ENCODE measurements around the gene OBSCN.

The OBSCN gene

GRCh38 chr1:228181645-228182034 is 26.2 kb upstream of the OBSCN start:
- in situ Hi-C loops (cut with HindIII; ENCODE audit: low sequenced_read_pairs) = no loop called here

DNA sequence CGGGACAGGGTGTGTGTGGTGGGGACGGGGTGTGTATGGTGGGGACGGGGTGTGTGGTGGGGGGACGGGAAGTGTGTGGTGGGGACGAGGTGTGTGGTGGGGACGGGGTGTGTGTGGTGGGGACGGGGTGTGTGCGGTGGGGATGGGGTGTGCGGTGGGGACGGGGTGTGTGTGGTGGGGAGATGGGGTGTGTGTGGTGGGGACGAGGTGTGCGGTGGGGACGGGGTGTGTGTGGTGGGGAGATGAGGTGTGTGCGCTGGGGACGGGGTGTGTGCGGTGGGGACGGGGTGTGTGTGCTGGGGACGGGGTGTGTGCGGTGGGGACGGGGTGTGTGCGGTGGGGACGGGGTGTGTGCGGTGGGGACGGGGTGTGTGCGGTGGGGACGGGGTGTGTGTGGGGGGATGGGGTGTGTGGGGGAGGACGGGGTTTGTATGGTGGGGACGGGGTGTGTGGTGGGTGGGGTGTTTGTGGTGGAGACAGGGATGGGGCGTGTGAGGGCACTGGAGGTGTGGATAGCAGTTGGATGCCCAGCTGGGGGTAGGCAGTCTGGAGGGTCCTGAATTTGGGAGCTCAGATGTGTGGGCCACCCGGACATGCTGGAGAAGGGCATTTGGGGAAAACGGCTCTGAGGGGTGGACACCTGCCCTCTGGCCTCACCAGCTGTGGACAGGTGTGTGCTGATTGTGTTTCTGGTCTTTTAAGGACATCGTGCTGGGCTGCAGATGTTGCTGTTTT is 25.4 kb upstream of the OBSCN start:
- in situ Hi-C loops (cut with HindIII; ENCODE audit: low sequenced_read_pairs) = no loop called here

- in situ Hi-C loops (cut with HindIII; ENCODE audit: low sequenced_read_pairs) = no loop called here
These were observed 23.7 kb upstream of the OBSCN start for GRCh38 chr1:228184152-228184551.

DNA sequence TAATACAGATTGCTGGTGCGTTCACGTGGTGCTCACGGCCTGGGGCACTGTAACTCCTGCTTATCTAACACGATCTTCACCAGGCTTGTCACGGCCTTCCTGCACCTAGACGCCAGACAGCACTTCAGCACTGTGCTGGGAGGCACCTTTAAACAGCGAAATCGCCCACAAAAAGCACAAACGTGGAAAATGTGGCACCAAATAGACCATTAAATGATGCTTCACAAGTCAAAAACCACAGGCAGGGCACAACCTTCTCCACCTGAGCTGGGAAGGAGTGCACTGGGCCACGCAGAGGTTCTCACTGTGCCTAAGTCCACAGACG is 22.2 kb upstream of the OBSCN start:
- in situ Hi-C loops (cut with HindIII; ENCODE audit: low sequenced_read_pairs) = loop anchor here (5.0 kb wide), 1 partner anchor 48 kb away; no protein-coding TSS in a partner anchor

- in situ Hi-C loops (cut with HindIII; ENCODE audit: low sequenced_read_pairs) = loop anchor here (5.0 kb wide), 1 partner anchor 51 kb away; no protein-coding TSS in a partner anchor
These were observed 19.6 kb upstream of the OBSCN start for GRCh38 chr1:228188249-228188648.

- in situ Hi-C loops (cut with HindIII; ENCODE audit: low sequenced_read_pairs) = no loop called here
These were observed 17.7 kb upstream of the OBSCN start for GRCh38 chr1:228190182-228190581.

DNA sequence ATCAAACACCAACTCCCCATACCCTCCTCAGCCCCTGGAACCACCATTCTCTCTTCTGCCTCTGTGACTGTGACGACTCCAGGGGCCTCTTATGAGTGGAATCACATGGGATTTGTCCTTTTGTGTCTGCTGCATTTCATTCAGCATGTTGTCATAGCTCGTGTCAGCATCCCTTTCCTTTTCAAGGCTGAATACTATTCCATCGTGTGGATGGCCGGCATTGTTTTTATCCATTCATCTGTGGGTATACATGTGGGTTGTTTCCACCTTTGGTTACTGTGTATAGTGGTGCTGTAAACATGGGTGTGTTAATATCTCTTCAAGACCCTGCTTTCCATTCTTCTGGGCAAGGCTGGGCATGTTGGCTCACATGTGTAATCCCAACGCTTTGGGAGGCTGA is 17.1 kb upstream of the OBSCN start:
- in situ Hi-C loops (cut with HindIII; ENCODE audit: low sequenced_read_pairs) = no loop called here

DNA sequence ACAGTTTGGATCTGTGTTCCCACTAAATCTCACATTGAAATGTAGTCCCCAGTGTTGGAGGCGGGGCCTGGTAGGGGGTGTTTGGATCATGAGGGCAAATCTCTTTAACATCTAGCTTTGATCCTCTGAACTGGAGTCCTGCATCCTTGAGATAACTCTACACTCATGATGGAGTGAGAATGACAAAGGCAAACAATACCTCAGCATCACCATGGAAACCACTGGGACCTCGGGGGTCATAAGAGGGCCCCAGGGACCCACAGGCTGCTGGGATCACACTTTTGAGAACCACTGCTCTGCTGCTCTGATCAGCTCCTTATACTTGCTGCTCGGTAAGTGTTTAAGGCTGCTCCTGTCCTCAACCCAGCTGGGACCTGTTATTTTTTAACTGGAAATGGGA is 13.4 kb upstream of the OBSCN start:
- in situ Hi-C loops (cut with HindIII; ENCODE audit: low sequenced_read_pairs) = no loop called here

GRCh38 chr1:228194921-228195812 is 12.7 kb upstream of the OBSCN start:
- in situ Hi-C loops (cut with HindIII; ENCODE audit: low sequenced_read_pairs) = no loop called here

DNA sequence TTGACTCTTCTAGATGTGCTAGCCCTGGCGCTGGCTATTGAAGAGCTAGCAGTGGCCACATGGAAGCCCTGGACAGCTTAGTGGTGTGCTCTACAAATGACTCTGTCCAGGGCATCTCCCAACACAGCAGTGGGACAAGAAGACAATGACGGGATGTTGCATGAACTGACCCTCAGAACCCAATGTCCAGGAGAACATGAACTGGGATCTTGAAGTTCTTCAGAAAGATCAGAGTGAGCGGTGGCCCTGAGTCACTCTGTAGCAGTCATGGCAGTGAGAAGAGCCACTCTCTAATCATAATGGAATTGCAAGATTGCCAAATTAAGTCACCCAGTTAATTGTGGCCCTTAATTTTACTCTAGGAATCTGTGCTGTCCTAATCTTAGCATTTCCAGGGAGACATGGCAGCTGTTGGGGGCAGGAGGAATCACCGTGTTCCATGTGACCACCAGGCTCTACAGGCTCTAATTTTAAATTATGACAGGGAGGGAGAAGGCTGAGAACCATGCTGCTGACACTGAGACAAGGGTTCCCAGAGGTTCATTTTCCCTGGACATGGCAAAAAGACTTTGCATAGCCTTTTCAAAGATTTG is 10.2 kb upstream of the OBSCN start:
- in situ Hi-C loops (cut with HindIII; ENCODE audit: low sequenced_read_pairs) = no loop called here

GRCh38 chr1:228198977-228199590 is 8.8 kb upstream of the OBSCN start:
- in situ Hi-C loops (cut with HindIII; ENCODE audit: low sequenced_read_pairs) = no loop called here

DNA sequence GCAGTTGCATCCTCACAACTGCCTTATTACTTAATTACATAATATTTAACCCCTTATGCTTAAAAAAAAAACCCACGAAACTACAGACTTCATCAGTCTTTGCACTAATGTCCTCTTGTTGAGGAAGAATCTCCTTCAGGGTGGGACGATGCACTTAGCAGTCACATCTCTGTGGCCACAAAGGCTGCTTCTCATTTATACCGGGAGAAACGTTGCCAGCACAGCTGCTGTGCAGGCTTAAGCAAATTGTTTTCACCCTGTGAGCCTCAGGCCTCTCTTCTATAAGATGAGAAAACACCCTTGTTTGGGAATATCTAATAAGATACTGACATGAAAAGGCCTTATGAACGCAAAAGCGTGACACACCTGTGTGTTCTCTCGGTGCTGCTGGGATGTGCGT is 2.9 kb upstream of the OBSCN start:
- in situ Hi-C loops (cut with HindIII; ENCODE audit: low sequenced_read_pairs) = no loop called here

DNA sequence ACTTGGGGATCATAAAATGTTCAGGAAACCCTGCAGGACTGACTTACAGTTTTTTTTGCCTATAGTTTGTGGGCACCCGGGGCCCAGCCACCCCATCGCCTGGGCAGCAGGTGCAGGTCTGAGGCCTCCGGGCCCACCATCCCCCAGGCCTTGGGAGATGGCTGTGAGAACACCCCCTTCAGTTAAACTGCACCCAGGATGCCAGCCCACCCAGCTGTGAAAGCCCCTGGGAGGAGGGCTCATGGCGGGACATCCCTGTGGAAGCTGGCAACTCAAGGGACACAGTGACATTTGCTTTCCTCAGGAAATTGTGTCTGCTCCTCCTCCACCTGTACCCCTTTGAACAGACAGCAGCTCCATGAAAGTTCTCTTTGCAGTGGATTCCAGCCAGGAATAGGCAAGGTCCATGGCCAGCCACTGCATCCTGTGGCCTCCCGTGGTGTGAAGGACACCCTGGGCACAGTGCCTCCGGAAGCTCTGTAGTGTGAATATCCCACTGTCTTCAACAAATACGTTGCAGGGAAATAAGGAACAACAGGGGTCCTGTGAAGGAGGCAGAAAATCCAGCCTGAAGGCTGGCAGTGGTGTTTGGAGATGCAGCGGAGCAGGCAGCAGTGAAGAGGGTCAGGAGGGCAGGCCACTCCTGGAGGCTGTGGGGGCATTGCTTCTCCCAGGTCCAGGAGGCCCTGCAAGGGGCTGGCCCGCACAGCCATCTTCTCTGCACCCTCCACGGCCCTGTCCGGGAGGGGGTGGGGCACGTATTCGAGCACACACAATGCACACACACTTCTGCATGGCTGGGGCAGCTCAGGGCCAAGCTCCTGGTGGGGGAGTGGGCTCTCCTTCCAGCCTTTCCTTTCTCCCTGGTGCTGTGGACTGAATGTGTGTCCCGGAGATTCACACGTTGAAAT is 2.1 kb upstream of the OBSCN start:
- in situ Hi-C loops (cut with HindIII; ENCODE audit: low sequenced_read_pairs) = no loop called here

DNA sequence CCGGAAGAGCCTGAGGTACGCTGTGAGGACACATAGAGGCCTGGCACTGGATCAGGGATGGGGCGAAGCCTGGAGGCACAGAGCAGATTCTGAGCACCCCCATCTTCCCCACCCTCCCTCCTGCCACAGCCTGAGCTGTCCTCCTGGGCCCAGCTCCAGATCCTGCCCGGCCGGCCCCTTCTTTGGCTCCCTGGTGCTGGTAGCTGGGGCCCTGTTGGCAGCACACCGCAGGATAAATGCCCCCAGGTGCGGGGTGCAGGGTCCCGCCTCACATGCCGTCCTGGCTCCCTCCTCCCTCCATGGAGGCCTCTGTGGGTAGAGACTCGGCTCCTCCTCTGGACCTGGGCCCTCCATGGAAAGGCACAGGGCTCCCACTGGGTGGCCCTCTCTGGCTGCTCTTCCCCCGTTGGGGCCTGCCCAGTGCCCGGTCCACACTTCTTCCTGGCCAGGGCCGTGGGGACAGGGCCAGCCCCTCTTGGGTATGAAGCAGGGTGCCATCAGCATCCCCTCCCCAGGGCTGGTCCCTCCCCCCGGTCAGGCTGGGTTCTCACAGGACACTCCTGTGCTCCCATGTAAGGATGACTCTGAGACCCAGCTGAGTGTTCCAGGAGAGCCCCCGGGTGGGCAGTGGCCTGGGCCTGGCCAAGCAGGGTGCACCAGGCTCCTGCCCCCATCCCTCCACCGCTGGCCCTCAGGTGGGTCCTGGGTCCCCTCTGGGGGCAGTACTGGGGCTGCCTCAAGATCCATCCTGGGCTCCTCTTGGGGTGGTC is 1.1 kb upstream of the OBSCN start:
- in situ Hi-C loops (cut with HindIII; ENCODE audit: low sequenced_read_pairs) = no loop called here

DNA sequence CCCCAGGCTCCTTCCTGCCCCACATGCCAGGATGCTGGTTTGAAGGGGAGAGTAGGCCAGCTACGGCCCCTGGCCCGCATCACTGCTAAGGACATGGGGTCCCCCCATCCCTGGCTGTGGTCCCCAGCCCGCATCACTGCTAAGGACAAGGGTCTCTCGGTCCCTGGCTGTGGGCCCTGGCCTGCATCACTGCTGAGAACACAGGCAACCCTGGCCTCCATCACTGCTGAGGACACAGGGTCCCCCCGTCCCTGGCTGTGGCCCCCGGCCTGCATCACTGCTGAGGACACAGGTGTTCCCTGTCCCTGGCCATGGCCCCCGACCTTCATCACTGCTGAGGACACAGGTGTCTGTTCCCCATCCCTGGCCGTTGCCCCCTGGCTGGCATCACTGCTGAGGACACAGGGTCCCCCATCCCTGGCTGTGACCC is 448 bp upstream of the OBSCN start:
- in situ Hi-C loops (cut with HindIII; ENCODE audit: low sequenced_read_pairs) = no loop called here

DNA sequence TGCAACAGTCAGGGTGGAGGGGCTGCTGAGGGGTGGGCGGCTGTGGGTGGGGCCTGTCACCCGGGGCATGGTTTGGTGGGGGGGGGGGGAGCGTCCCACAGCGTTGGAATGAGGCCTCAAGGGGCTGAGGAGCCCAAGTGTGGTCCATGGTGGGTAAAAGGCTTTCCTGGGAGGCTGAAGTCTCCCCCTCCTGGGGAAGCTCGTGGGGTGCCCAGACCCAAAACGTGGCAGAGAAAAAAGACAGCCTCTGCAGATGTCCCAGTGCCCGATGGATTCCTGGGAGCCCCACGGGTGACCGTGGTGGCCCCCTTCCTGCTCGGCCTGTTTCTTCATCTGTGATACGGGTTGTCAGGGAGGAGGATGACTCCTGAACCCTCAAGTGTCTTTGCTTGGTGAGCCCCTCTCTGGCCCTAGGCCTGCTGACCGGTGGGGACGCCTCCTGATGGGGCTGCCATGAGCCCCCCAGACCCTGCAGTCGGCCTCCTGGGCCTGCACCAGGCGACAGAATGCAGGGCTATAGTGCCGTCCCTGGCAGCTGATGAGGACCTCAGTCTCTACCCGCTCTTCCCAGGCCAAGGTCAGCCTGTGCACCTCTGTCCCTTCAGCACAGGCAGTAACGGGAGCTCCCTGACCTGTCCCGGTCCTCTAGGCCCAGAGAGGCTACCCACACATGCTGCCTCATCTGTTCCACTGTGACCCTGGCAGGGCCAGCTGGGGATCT is 1.1 kb downstream of the OBSCN start:
- in situ Hi-C loops (cut with HindIII; ENCODE audit: low sequenced_read_pairs) = no loop called here

DNA sequence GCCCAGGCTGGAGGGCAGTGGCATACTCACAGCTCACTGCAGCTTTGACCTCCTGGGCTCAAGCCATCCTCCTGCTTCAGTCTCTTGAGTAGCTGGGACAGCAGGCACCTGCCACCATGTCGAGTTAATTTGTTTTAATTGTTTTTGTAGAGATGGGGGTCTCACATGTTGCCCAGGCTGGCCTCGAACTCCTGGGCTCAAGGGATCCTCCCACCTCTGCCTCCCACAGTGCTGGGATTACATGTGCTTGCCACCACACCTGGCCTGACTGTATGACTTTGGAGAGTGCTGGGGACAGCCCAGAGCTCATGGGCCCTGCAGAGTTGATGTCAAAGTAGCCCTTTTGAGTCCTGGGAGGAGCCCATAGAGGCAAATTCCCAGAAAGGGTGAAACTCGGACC is 1.8 kb downstream of the OBSCN start:
- in situ Hi-C loops (cut with HindIII; ENCODE audit: low sequenced_read_pairs) = loop anchor here (5.0 kb wide), 1 partner anchor 102 kb away; the partner anchor contains the start of gene MRPL55

DNA sequence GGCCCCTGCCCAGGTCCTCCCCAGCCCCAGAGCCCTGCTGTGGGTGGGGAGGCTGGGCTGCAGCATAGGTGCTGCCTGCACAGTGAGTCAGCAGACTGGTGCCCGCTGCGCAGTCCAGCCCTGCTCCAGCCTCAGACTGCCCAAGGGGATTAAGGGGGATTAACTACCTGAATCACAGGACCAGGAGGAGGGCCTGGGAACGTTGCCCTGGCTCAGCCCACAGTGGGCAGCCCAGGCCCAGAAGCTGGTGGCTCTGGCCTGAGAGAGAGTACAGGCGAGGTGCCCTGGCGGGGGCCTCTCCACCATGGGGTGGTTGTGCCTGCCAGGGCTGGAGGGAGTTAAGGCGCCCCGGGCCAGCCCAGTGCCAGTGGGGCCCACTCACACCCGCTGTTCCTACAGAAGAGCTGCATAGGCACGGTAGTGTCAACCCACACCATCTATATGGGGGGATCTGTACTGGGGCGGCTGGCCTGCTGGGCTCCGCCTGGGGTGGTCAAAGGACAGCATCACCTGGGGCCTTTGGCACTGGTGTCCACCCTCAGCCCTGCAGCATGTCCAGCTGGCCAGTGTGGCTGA is 2.3 kb downstream of the OBSCN start:
- in situ Hi-C loops (cut with HindIII; ENCODE audit: low sequenced_read_pairs) = loop anchor here (5.0 kb wide), 1 partner anchor 103 kb away; the partner anchor contains the start of gene MRPL55
